ENCODE results near the gene DUOX2.
"Not testable (repeated sequence)": the region's sequence is repeated elsewhere in the genome, so short reads cannot be mapped to it uniquely, and the experiment has no call there.

DUOX2 gene

DNA sequence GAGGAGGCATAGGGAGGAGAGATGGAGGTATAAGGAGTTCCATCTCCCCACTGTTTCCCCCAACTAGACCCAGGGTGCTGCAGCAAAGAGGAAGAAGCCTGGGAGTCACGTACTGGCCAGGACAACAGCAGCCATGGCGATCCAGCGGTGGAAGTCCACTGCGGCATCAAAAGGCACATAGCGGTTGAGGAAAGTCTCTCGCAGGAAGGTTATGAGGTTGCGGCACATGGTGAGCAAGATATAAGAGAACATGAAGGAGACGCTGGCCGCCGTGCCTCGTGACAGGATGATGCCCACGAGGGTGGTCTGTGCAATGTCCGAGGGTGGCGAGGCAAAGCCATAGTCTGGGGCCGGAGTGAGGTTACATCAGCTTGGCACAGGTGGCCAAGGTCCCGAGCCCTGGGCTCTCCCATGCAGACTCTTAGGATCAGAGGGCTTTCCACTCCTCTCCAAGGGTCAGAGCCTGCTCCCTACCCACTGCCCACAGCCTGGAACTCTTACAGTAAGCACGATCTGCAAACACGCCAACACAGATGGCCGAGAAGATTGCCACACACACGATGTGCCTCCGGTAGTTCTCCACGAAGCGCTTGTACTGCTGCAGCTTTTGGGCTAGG lies 14.3 kb downstream of the DUOX2 start:
- DNase-seq: no peak

DNA sequence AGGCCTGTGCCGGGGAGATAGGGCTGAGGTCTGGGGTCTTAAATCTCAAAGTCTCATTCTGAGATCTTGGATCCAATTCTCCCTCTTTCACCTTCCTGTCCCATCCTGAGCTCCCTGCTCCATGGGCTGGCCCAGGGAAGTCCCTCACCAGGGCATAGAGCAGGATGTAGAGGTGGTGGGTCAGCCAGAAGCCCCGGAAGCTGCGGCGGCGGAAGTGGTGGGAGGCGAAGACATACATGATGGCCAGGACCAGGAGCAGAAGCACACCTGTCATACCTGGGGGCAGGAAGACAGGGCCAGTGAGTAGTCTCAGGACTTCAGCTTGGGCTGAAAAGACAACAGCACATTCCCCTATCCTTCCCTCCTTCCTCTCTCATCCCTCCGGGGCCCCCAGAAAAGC lies 16.5 kb downstream of the DUOX2 start:
- no peak for DNase-seq

DNA sequence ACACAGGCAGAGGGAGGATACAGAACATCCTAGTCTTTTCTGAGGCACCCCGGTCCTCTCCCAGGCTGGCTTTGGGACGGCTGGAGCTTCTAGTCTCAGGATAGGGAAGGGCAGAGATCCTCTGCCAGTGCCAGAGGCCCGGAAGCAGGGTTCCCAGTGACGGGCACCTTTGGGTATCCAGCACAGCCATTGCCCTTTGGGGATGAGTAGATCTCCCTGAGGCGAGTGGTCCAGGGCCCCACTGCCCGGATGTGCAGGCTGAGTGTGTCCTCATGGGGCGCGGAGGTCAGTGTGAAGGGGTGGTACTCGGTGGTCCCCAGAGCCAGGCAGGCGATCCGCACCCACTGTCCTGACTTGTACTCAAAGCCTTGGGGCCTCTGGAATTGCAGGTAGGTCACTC lies 18.3 kb downstream of the DUOX2 start:
- no peak for DNase-seq

DNA sequence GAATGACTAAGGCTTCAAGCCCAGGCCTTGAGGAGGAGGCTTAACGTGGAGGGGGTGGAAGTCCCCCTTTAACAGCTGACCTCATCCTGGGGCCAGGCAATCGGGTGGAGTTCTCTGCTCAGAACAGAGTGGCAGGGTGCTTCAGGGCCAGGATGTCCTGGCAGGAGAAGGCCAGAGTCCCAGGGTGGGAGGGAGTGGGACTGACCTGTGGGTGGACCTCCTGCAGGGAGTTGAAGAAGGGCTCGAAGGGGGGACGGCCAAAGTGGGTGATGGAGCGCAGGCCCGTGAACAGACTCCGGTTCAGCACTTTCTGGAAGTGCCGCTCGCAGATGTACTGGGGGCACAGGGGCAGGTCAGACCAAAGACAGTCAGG lies 19.6 kb downstream of the DUOX2 start:
- no peak for DNase-seq

DNA sequence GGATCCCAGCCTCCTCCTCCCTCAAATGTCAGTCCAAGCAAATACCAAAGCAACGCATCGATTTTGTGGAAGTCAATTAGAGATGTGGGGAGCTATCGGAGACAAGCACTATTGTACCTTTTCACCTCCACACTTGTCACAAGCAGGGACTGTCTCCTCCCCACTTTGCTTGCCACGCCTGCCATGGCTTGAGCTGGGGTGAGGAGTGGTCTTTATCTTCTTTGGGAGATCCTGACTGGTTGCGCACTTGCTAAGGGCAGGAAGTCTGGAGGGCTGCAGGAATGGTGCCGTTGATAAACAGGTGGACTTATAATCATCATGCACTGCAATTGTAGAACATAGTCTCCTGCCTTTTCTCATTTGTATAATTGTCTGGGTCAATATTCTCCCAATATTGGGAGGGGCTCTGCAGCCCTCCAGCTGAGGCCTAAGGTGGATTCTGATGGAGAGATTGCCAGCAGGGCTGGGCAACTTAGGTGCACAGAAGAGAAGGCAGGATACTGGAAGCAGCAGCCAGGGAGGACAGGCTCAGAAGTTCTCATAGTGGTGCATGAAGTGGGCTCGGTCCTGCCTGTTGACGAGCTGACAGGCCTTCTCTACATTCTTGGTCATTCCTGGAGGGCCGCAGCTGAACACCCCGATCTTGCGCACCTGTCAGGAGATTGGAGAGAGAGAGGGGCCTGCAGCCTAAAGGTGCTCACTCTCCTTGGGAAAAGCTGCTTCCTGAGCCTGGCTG lies 20.2 kb downstream of the DUOX2 start:
- DNase-seq: no peak

DNA sequence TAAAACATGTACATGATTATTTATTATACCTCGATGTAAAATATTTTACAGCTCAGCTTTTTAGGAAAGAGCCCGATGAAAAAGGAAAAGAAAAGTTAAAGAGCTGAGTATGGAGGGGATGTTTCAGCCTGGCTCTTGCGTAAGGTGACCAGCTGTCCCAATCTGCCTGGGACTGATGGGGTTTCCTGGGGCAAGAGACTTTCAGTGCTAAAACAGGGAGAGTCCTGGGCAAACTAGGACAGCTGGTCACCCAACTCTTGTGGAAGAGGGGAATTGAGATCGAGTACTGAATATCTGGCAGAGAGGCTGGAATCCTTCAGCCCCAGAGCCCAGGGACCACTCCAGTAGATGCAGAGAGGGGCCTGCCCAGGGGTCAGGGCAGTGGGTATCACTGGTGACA lies 21.0 kb downstream of the DUOX2 start:
- no peak for DNase-seq

DNA sequence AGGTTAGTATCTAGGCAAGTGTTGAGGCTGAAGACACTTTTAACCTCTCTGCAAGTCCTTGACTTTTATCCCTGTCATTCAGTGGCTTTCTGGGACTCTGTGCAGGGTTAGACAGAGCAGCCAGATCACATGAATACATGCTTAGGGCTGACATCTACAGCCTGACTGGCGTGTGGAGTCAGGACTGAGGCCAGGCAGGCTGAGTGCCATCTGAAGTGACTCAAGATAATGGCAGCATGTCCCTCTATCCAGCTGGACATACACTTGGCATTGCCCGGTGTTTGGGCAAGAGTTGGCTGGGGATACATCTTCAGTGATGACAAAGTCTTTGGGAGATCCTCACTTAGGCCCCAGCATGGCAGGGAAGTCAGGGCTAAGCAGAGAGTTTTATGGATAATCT lies 22.4 kb downstream of the DUOX2 start:
- no peak for DNase-seq

DNA sequence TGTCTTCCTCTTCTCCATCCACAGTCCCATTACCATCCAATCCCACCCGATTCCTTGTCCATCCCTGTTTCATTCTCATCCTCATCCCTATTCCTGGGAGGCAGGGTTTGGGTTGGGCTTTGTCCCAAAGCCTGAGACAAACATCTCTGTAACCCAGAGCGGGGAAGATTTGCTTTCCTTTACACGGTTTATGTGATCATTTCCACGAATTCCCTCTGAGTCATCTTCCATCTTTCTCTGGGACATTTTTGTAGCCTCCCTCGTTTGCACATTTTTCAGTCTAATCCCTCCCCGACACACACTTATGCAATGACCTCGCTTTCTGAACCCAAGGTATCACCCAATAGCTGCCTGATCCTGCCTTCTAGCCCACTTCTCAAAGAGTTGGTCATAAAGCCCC lies 22.8 kb downstream of the DUOX2 start:
- DNase-seq: no peak

DNA sequence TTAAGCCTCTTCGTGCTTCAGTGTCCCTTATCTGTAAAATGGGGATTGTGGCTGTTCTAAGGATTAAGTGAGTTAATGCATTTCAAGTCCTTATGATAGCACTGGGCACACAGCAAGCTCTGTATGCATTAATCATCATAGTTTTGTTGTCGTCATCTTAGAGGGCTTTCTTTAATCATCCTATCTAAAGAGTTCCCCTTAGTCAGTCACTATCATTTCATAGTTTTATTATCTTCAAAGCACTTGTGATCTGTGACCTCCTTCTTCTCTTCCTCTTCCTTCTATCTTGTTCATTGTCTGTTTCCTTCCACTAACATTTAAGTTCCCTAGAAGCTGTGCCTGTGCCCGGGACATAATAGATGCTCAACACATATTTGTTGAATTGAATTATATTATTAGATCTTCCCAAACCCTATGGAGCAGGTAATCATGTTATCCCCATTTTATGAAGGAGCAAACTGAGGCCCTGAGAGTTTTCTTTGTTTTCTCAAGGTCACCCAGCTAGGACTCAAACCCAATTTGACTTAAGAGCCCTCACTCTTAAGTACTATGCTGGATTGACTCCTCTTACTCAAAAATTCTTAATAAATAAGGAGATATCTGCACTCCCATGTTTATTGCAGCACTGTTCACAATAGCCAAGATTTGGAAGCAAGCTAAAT lies 24.1 kb downstream of the DUOX2 start:
- DNase-seq: peak; percentile 16

DNA sequence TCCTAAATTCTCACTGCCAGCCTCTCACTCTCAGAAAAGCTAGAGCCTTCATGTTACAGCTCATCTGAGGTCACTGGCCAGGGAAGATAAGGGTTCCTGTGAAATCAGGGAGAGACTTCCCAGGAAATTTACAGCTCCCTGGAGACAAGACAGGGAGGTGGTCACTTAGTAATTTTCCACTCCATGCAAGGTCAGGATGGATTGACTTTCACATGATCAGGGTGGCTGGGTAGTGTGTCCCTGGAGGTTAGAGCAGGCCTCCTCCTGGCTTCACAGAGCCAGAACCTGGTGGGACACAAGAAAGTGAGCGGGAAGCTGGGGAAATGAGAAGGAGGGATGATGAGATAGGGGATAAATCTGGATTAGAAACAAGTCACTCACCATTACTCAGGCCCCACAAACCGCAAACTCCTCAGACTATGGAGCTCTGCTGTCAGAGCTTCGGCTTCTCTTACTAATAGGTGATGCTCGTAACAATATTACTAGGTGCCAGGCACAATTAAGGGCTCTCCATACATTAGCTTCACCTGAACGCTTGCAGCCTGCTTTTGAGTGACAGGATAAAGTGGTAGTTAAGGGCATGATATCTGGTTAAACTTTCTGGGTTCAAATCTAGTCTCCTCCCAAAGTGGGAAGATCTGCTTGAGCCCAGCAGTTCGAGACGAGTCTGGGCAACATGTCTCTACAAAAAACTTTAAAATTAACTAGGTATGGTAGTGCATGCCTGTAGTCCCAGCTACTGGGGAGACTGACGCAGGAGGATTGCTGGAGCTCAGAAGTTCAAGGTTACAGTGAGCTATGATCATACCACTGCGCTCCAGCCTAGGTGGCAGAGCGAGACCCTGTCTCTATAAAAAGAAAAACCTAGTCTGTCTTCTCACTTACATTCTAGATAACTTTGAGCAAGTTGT lies 24.9 kb downstream of the DUOX2 start:
- no peak for DNase-seq

DNA sequence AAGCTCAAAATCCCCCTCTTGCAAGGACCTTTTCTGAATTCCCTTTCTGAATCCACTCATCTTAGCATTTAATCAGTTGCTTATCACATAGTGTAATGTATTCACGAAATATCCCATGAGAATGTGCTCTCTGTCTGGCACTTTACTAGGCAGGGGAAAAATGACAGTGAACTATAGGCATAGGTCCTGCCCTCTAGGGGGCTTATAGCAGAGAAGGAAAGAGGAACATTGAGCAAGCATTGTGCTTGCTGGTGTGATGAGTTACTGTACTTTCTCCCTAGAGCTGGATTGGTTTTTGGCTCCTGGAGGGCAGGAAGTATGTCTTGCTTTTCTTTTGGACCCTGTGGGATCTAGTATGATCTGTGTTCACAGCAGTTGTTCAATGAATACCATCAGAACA lies 26.5 kb downstream of the DUOX2 start:
- DNase-seq: peak; percentile 6

DNA sequence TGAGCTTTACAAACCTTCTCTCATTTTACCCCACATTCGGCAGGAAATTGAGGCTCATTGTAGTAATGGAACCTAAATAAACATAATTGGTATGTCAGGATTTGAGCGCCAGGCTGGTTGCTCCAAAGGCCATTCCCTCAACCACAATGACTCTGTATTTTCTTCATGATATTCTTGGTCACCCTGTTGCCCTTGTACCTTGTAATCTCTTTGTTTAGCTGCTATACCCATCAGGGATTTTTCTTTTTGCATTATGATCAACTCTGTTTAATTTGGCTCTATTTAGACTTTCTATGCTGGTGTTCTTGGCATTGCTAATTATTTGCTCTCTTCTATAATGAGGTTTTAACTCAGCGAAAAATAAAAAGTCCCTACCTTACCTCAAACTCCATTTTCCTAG lies 29.8 kb downstream of the DUOX2 start:
- DNase-seq: no peak

DNA sequence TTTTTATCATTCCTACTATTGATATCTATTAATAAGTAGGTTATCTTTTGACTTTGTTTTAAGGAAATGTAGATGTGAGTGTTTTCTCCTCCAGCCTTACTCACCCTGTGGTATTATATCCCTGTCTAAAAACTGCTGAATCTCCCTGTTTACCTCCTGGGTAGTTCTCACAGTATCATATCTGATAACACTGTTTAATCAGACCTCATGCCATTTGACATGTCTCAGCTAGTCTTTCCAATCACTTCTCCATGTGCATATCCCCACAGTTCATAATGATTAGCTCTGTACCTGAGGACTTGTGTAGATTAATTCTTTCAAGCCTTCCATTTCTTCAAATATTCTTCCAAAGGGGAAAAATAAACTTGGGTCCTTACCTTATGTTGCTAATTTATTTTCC lies 30.7 kb downstream of the DUOX2 start:
- DNase-seq: no peak

DNA sequence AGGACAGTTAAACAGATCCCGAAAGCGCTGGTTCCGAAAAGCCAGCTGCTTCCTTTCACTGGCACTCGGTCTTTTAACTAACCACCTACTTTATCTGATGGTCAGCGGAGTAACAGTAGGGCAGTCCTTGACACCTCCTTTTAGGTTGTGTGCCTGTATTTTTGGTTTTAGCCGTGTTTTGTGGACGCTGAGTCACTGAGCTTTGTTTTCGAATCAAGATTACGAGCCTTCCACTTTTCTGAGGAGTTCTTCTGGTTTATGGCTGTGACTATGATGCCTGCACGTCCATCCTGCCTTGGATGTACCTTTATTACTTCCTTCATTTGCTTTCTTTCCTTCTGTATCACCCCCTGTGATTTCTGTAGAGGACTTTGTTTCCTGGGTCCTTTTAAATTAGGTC lies 31.6 kb downstream of the DUOX2 start:
- not testable (repeated sequence) for DNase-seq

DNA sequence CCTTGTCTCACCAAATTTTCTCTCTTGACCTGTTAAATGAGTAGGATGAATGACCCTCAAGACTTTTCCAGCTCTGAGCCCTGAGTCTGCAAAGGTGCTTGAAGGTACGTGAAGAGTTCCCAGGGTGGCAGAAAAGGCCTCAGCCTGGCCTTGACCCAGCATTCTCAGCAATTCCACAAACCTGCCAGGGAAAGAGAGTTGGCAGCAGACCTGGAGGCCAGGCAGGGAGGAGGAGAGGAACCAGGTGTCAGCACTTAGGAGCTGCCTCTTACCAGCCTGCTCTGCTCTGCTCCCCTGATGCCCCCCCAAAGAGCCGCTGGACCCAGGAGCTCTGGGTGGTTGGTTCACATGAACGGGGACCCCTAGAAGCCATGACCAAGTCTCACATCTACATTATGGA lies 33.4 kb downstream of the DUOX2 start:
- DNase-seq: not testable (repeated sequence)

DNA sequence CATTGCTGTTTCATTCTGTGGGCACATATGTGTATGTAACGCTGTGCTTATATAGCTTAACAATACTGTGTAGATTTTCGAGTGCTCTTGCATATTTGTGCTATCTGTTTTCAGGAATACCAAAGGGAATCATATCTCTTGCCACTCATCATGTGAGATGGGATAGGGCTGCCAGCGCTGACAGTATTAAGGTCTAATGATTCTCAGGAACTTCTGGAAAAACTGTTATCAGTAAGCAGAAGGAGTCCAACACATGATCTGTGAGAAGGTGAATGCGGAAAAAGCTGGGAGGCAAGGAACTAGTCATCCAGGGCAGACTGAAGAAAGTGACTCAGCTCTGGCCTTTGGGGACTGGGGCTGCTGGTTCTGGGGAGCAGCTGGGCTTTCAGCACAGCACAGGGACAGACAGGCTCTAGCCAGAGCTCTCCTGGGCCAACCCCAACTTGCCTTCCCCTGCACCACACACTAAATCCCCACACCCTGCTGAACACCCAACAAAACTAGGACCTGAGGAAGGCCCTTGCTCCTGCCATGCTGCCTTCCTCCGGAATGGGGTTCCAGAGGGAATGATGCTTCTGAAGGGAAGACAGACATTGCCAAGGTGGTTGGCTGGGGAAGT lies 34.2 kb downstream of the DUOX2 start:
- not testable (repeated sequence) for DNase-seq

DNA sequence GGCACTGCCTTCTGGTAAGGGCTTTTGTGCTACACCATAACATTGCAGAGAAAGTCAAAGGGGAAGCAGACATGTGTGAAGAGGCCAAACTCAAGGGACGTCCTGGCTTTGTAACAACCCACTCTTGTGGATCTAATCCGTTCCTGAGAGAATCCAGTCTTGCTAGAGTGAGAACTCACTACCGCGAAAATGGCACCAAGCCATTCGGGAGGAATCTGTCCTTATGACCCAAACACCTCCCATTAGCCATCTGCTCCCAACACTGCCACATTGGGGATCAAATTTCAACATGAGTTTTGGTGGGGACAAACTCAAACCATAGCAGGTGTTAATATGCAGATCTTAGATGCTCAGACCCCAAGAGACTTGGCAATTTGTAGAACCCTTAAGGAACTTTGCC lies 34.8 kb downstream of the DUOX2 start:
- not testable (repeated sequence) for DNase-seq

DNA sequence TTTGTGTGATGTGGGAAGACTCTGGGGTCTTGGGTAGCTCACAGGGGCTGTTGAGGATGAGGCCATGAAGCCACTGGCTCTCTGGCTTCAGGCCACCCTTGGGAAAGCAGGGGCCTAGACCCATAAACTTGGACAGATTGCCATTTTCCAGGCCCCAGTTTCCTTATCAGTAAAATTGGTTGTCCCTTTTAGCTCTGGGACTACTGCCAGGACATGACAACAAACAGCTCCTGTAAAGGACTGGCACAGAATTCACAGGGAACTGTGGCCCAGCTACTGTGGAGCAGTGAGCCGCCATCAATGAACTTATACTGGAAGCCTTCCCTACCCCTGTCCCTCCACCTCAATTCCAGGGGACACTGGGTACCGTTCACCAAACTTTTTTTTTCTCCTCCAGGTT lies 36.6 kb downstream of the DUOX2 start:
- DNase-seq: peak; percentile 19

DNA sequence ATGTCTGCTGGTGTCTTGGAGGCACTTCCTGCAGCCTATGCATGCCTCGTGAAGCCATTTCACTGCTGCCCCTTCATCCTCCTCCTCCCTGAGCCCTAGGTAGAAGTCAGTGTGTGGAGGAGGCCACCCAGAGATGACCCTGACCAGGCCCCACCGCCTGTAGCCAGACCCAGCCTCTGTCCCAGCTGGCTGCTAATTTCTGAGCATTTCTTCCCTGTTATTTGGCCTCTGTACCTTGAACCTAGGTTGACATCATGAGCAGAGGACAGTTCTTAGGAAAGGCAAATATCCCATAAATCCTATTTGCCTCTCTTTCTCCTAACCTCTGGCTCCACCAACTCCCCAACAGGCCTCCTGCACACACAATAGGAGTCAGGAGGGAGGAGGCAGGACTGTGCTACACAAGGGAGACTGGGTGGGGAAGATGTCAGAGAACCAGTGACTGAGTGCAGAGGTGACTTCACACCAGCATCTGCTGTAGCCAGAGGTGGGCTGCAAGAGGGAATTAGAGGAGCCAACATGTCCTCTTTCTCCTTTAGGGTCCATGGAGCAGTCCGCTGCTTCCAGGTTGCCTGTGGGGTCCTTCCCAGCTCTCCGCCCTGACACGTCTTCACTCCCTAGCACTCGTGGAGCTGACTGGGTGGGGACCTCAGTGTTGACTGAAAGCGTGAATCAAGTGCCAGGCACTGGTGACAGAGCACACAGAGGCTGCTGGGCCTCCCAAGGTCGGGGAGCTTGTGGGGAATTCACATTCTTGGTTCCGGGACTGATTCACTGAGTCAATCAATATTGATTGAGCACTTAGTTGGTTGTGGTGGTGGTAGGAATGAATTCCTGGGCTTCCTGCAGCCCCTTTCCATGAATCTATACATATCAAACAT lies 38.3 kb downstream of the DUOX2 start:
- DNase-seq: not testable (repeated sequence)

DNA sequence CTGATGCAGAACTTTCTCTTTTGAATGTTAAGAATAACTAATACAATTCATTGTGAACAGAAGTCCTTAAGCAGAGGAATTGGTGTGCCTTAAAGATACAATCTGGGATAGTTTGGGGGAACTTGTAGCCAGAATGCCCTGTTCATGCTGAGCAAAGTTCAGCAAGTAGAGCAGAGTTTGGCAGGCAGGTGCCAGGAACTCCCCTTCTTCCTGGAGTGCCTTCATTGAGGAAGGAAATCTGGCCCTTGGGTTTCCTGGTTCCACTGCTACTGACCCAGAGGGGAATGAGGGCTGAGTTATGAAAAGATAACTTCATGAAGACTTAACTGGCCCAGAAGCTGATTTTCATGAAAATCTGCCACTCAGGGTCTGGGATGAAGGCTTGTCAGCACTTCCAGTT lies 40.4 kb downstream of the DUOX2 start:
- not testable (repeated sequence) for DNase-seq

DNA sequence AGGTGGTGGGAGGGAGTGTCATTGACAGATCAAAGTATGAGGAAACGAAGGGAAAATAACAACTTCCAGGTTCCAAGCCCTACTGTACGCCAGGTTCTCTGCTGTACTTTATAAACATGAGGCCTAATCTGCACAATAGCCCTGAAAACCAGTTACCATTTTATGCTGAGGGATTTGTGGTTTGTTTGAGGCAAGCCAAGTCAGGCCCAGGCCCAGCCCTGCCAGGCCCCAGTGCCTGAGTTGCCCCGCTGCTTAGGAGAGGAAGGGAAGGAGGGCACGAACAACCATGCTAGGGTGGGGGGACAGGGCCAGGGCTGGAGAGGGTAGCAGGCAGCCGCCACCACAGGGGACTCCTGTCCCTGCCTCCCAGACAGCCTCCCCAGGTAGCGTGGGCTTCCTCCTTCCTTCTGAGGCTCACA lies 44.0 kb downstream of the DUOX2 start:
- DNase-seq: not testable (repeated sequence)

DNA sequence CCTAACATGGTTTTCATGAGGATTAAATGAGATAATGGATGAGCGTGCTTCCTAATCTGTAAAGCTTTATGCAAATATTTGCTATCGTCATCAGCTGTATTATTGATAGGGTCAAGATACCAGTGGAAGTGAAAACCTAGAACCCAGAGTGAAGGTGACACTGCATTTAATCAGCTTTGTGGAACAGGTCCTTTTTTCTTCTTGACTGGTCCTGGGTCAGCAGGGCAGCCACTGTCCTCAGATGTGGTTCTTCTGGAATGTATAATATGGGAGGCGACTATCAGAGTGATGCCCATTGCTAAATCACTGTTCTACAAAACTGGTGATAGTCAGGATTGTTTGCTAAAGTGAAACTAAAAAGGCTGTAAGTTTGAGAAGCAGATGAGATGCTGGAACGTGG lies 49.6 kb downstream of the DUOX2 start:
- no peak for DNase-seq
